Mesenchymal stem cell (in vitro differentiated cells and primary cell): ENCODE data around the gene FAT1.

Source experiments
- DNase-seq: peaks from one replicate; pipeline ENCODE4 v3.0.0-alpha.2; 2013
- H2AFZ ChIP-seq: one replicate; pipeline ENCODE4 v1.6.1; 2013; ENCODE audit warnings: low read depth, mild to moderate bottlenecking, control low read depth, inconsistent platforms, low read length, moderate library complexity
- H2AK5ac ChIP-seq: 2 replicates; pipeline ENCODE4 v1.6.1; 2013; ENCODE audit warnings: low read length, moderate library complexity, mild to moderate bottlenecking, inconsistent platforms; ENCODE audit not compliant: severe bottlenecking
- H2BK120ac ChIP-seq: one replicate; pipeline ENCODE4 v1.6.1; 2013; ENCODE audit warnings: low read depth, mild to moderate bottlenecking, inconsistent platforms, low read length, moderate library complexity
- H2BK12ac ChIP-seq, 2 experiments: one replicate each; pipeline ENCODE4 v1.6.1; 2013; ENCODE audit warnings: inconsistent platforms in 2 of 2, low read length in 2 of 2, mild to moderate bottlenecking in 2 of 2, moderate library complexity in 2 of 2, control low read depth in 1 of 2
- H2BK15ac ChIP-seq: one replicate; pipeline ENCODE4 v1.6.1; 2013; ENCODE audit warnings: mild to moderate bottlenecking, low read depth, inconsistent platforms; ENCODE audit not compliant: poor library complexity, severe bottlenecking
- H2BK5ac ChIP-seq: 2 replicates; pipeline ENCODE4 v1.6.1; 2013; ENCODE audit warnings: low read depth, mild to moderate bottlenecking, low read length, control low read depth, inconsistent platforms; ENCODE audit not compliant: poor library complexity, severe bottlenecking
- H3K14ac ChIP-seq, 2 experiments: one replicate each; pipeline ENCODE4 v1.6.1; 2013; ENCODE audit warnings: inconsistent platforms in 2 of 2, low read length in 2 of 2, control low read depth in 1 of 2, mild to moderate bottlenecking in 1 of 2, moderate library complexity in 1 of 2
- H3K18ac ChIP-seq, 2 experiments: one replicate each; pipeline ENCODE4 v1.6.1; 2013; ENCODE audit warnings: inconsistent platforms in 2 of 2, low read length in 2 of 2, control low read depth in 1 of 2, low read depth in 1 of 2, mild to moderate bottlenecking in 1 of 2
- H3K23ac ChIP-seq, 2 experiments: one replicate each; pipeline ENCODE4 v1.6.1; 2013; ENCODE audit warnings: inconsistent platforms in 2 of 2, low read length in 2 of 2, mild to moderate bottlenecking in 2 of 2, moderate library complexity in 2 of 2, control low read depth in 1 of 2
- H3K27ac ChIP-seq: 2 replicates; pipeline ENCODE4 v1.5.1; 2013; ENCODE audit warnings: mild to moderate bottlenecking, moderate library complexity, low read length, control low read depth, inconsistent platforms; ENCODE audit not compliant: poor library complexity, severe bottlenecking
- H3K27me3 ChIP-seq, 2 experiments: 2 replicates each; pipeline versions ENCODE4 v1.6.1 to v1.7.0; 2013; ENCODE audit warnings: low read length in 2 of 2, mild to moderate bottlenecking in 2 of 2, moderate library complexity in 2 of 2, control low read depth in 1 of 2, inconsistent platforms in 1 of 2; ENCODE audit not compliant: control insufficient read depth in 1 of 2, insufficient read depth in 1 of 2
- H3K36me3 ChIP-seq, 2 experiments: 2 replicates each; pipeline versions ENCODE4 v1.6.1 to v1.7.0; 2013; ENCODE audit warnings: low read length in 2 of 2, control low read depth in 1 of 2, inconsistent platforms in 1 of 2, low read depth in 1 of 2, mild to moderate bottlenecking in 1 of 2; ENCODE audit not compliant: insufficient read depth in 2 of 2, control insufficient read depth in 1 of 2
- H3K4ac ChIP-seq, 2 experiments: one replicate each; pipeline ENCODE4 v1.6.1; 2013; ENCODE audit warnings: inconsistent platforms in 2 of 2, low read length in 2 of 2, mild to moderate bottlenecking in 2 of 2, moderate library complexity in 2 of 2, control low read depth in 1 of 2, low read depth in 1 of 2
- H3K4me1 ChIP-seq: 2 replicates; pipeline ENCODE4 v1.6.1; 2013; ENCODE audit warnings: low read depth, low read length, control low read depth; ENCODE audit not compliant: control insufficient read depth, insufficient read depth
- H3K4me2 ChIP-seq: 2 replicates; pipeline ENCODE4 v1.6.1; 2013; ENCODE audit warnings: low read length, mild to moderate bottlenecking, inconsistent platforms; ENCODE audit not compliant: poor library complexity, severe bottlenecking
- H3K4me3 ChIP-seq, 2 experiments: 2 replicates each; pipeline versions ENCODE4 v1.5.1 to v1.7.0; 2013; ENCODE audit warnings: low read length in 2 of 2, mild to moderate bottlenecking in 2 of 2, control low read depth in 1 of 2, low read depth in 1 of 2; ENCODE audit not compliant: insufficient read depth in 1 of 2
- H3K79me1 ChIP-seq: replicated peaks from 2 replicates; pipeline ENCODE4 v1.6.1; 2013; ENCODE audit warnings: mild to moderate bottlenecking, control low read depth, low read length, inconsistent platforms; ENCODE audit not compliant: poor library complexity, severe bottlenecking
- H3K9ac ChIP-seq: 2 replicates; pipeline ENCODE4 v1.7.0; 2013; ENCODE audit warnings: mild to moderate bottlenecking, low read length, moderate library complexity
- H3K9me3 ChIP-seq: 2 replicates; pipeline ENCODE4 v1.7.0; 2013; ENCODE audit warnings: mild to moderate bottlenecking, low read length; ENCODE audit not compliant: control insufficient read depth
- H4K8ac ChIP-seq: one replicate; pipeline ENCODE4 v1.6.1; 2013; ENCODE audit warnings: inconsistent platforms, mild to moderate bottlenecking, low read length, moderate library complexity
- H4K91ac ChIP-seq: one replicate; pipeline ENCODE4 v1.6.1; 2013; ENCODE audit warnings: mild to moderate bottlenecking, low read length, inconsistent platforms
- WGBS: methylation state at CpG from one replicate; pipeline ENCODE4 v1.1.7; 2013; ENCODE audit warnings: mixed read lengths; 5-methylcytosine and 5-hydroxymethylcytosine counted together

Gene FAT1

DNA sequence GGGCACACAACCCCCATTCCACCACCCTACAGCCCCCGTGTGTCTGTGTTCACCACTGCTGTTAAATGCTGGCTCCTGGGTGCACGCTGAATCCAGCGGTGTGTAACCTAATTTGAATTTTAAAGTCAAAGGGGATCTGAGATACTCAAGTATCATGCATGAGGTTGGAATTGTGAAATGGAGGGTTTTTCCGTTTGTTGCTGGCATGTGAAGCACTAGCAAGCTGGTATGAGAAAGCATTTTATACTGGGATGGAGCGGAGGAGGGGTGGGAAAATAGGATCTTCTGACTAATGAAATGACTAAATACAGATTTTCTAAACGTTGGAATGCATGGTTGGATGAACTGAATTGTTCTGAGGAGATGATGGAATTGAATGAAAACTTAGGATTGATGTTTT, 36.9 kb upstream of the FAT1 start:
- Histone ChIP-seq H4K8ac (no peak overlapping the region), H2BK15ac (no peak overlapping the region), H3K36me3 (no peaks in the 10 kb centered on the region), H4K91ac (no peak overlapping the region), H3K9ac (no peak overlapping the region), H2BK12ac (no peak overlapping the region), H3K27ac (no peak overlapping the region), H3K18ac (no peak overlapping the region), H3K14ac (no peak overlapping the region), H2AFZ (no peak overlapping the region), H2BK5ac (no peak overlapping the region), H3K4ac (no peak overlapping the region), H3K4me3 (no peak overlapping the region), H2AK5ac (no peak overlapping the region), H3K4me2 (no peak overlapping the region), H3K27me3 (no peaks in the 10 kb centered on the region), H3K79me1 (no peaks in the 10 kb centered on the region), H3K23ac (no peak overlapping the region), H3K4me1 (peaks cover 11% of the 10 kb centered on the region), H3K9me3 (no peaks in the 10 kb centered on the region), H2BK120ac (no peak overlapping the region)
- 76% methylated on average over 6 of the region's 6 CpGs for WGBS
- DNase-seq = peak; percentile 77

DNA sequence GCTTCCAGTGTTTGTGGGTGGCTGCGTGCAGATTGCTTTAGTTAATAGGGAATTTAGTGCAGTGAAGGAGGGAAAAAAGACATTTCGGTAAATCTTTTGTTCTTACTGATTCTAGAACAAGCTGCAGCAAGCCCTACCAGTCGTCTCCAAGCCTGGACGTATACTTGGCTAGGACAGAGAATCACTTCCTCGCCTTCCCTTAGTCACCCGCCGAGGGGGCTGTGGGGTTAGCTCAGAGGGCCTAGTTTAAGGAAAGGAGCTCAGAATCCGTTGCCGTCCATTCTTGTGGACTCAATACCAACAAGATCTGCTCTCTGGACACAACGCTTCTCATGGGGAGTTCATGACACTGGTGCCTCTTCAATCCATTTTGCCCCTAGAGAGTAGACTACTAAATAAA, 36.3 kb upstream of the FAT1 start:
- Histone ChIP-seq H2BK120ac (no peak overlapping the region), H4K91ac (no peak overlapping the region), H3K36me3 (no peaks in the 10 kb centered on the region), H3K4me2 (no peak overlapping the region), H2BK12ac (no peak overlapping the region), H3K27me3 (no peaks in the 10 kb centered on the region), H3K9ac (no peak overlapping the region), H3K4me1 (peaks cover 11% of the 10 kb centered on the region), H2BK15ac (no peak overlapping the region), H2AFZ (no peak overlapping the region), H3K23ac (no peak overlapping the region), H2AK5ac (peak overlapping the region; percentile 92), H2BK5ac (no peak overlapping the region), H3K27ac (no peak overlapping the region), H3K4me3 (no peak overlapping the region), H3K79me1 (no peaks in the 10 kb centered on the region), H4K8ac (no peak overlapping the region), H3K4ac (no peak overlapping the region), H3K9me3 (no peaks in the 10 kb centered on the region), H3K18ac (no peak overlapping the region), H3K14ac (no peak overlapping the region)
- DNase-seq = no peak
- WGBS = 94% methylated on average over 10 of the region's 10 CpGs

DNA sequence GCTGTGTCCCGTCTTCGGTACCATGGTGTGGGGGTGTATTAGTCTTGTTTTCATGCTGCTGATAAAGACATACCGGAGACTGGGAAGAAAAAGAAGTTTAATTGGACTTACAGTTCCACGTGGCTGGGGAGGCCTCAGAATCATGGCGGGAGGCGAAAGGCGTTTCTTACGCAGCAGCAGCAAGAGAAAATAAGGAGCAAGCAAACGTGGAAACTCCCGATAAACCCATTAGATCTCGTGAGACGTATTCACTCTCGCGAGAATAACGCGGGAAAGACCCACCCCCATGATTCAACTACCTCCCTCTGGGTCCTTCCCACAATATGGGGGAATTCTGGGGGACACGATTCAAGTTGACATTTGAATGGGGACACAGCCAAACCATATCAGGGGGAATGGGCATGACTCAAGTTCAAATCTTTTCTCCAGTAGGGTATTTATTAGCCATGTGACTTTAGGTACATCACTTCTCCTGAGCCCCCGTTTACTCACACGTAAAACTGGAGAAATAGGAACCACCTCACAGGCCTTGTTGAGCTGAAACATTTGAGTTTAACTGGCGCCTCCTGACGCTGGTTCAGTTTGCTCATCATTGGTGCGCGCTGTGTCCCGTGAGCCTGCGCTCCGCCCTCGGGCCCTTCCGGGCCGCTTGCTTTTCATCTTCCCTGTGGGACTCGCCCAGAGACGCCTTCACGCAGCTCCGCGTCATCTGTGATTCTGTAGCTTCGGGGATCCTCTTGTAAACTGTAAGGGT, 35.5 kb upstream of the FAT1 start:
- H3K23ac ChIP-seq = no peak overlapping the region
- H2BK15ac ChIP-seq = no peak overlapping the region
- H3K9me3 ChIP-seq = no peaks in the 10 kb centered on the region
- no peak overlapping the region for H2BK120ac ChIP-seq
- no peak overlapping the region for H3K4me3 ChIP-seq
- H3K9ac ChIP-seq = no peak overlapping the region
- H3K27ac ChIP-seq = no peak overlapping the region
- 95% methylated on average over 27 of the region's 35 CpGs for WGBS
- H3K14ac ChIP-seq = no peak overlapping the region
- H4K91ac ChIP-seq = no peak overlapping the region
- no peak overlapping the region for H3K4me2 ChIP-seq
- peaks cover 12% of the 10 kb centered on the region for H3K4me1 ChIP-seq
- peak overlapping the region; percentile 72 for H2AK5ac ChIP-seq
- H3K79me1 ChIP-seq = no peaks in the 10 kb centered on the region
- H3K36me3 ChIP-seq = no peaks in the 10 kb centered on the region
- H2BK12ac ChIP-seq = no peak overlapping the region
- no peak overlapping the region for H2AFZ ChIP-seq
- no peak overlapping the region for H3K18ac ChIP-seq
- H2BK5ac ChIP-seq = no peak overlapping the region
- no peak overlapping the region for H4K8ac ChIP-seq
- no peak for DNase-seq
- H3K27me3 ChIP-seq = no peaks in the 10 kb centered on the region
- H3K4ac ChIP-seq = no peak overlapping the region

DNA sequence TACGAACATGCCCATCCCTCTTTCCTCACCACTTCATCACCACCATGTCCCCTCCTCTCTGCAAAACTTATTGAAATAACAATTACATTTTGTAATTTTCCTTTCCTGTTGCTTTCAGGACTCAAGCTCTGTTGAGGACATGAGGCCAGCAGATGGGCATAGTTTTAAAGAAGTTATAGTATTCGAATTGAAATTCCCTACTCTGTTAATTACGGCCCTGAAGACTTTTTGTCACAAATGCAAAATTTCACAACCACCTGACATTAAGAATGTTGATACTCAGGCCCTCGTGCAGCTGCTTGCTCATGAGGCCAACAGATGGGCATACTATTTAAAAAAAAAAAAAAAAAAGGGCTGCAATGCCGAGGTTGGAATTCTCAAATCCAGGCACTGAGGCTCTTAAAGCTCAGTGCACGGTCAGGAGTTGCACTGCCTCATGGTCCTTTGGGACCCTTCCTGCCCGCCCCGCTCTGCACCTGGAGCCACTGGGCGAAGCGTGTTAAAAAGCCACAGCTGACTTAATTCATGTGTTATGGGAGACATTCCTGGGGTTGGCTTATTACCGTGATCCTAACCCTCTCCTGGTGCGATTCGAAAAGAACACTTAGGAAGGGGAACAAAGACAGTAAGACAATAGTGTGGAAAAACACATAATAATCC, 34.2 kb upstream of the FAT1 start:
- Histone ChIP-seq H3K4me2 (no peak overlapping the region), H3K14ac (no peak overlapping the region), H3K27ac (peak overlapping the region; percentile 23), H3K36me3 (no peaks in the 10 kb centered on the region), H2BK15ac (no peak overlapping the region), H3K9me3 (no peaks in the 10 kb centered on the region), H2BK120ac (no peak overlapping the region), H3K4me3 (no peak overlapping the region), H4K8ac (no peak overlapping the region), H3K4me1 (peaks cover 12% of the 10 kb centered on the region), H2AFZ (no peak overlapping the region), H3K27me3 (no peaks in the 10 kb centered on the region), H3K18ac (no peak overlapping the region), H3K79me1 (no peaks in the 10 kb centered on the region), H3K23ac (no peak overlapping the region), H2AK5ac (peak overlapping the region; percentile 67), H2BK5ac (no peak overlapping the region), H3K9ac (no peak overlapping the region), H3K4ac (no peak overlapping the region), H4K91ac (no peak overlapping the region), H2BK12ac (no peak overlapping the region)
- WGBS = 80% methylated on average over 10 of the region's 13 CpGs
- no peak for DNase-seq
